ENCODE results near the gene AMDHD2.
A peak's percentile ranks its signal among the peaks of the same experiment; 100 is the strongest.

AMDHD2 gene

GRCh38 chr16:2513405-2514332 lies 6.5 kb upstream of the AMDHD2 start, which contains the start of gene ATP6V0C (continued):
- no peak for TF ChIP-seq GLI2 (tag by site-specific recombination; IDR thresholded peaks at IDR 0.05; ENCODE audit: borderline replicate concordance, low read depth)
- TF ChIP-seq ZNF133 (tag by site-specific recombination; IDR thresholded peaks at IDR 0.05), result no peak
- TF ChIP-seq PBX3 (CRISPR knock-in tag; IDR thresholded peaks at IDR 0.05), result peak; percentile 53; the same call in 1 of the 2 replicates
- TF ChIP-seq ZNF23 (tag by site-specific recombination; IDR thresholded peaks at IDR 0.05; ENCODE audit: borderline replicate concordance), result no peak
- no peak for TF ChIP-seq ZNF549 (tag by site-specific recombination; IDR thresholded peaks at IDR 0.05)
- TF ChIP-seq ZBTB44 (tag by site-specific recombination; IDR thresholded peaks at IDR 0.05), result no peak; the same call in 1 of the 2 replicates
- no peak for TF ChIP-seq PRDM2 (tag by site-specific recombination; IDR thresholded peaks at IDR 0.05; ENCODE audit: borderline replicate concordance)
- no peak for TF ChIP-seq RBAK (tag by site-specific recombination; IDR thresholded peaks at IDR 0.05)
- peak; percentile 92 for TF ChIP-seq ZBTB21 (tag by site-specific recombination; IDR thresholded peaks at IDR 0.05)
- no peak for TF ChIP-seq ZNF354C (tag by site-specific recombination; IDR thresholded peaks at IDR 0.05; ENCODE audit: borderline replicate concordance, low read depth)
- TF ChIP-seq ZNF174 (tag by site-specific recombination; IDR thresholded peaks at IDR 0.05), result no peak
- TF ChIP-seq ZNF530 (tag by site-specific recombination; IDR thresholded peaks at IDR 0.05; ENCODE audit: low read depth), result no peak
- TF ChIP-seq ZNF169 (tag by site-specific recombination; IDR thresholded peaks at IDR 0.05), result peak; percentile 68; the same call in 1 of the 2 replicates
- TF ChIP-seq, protein P1, sequence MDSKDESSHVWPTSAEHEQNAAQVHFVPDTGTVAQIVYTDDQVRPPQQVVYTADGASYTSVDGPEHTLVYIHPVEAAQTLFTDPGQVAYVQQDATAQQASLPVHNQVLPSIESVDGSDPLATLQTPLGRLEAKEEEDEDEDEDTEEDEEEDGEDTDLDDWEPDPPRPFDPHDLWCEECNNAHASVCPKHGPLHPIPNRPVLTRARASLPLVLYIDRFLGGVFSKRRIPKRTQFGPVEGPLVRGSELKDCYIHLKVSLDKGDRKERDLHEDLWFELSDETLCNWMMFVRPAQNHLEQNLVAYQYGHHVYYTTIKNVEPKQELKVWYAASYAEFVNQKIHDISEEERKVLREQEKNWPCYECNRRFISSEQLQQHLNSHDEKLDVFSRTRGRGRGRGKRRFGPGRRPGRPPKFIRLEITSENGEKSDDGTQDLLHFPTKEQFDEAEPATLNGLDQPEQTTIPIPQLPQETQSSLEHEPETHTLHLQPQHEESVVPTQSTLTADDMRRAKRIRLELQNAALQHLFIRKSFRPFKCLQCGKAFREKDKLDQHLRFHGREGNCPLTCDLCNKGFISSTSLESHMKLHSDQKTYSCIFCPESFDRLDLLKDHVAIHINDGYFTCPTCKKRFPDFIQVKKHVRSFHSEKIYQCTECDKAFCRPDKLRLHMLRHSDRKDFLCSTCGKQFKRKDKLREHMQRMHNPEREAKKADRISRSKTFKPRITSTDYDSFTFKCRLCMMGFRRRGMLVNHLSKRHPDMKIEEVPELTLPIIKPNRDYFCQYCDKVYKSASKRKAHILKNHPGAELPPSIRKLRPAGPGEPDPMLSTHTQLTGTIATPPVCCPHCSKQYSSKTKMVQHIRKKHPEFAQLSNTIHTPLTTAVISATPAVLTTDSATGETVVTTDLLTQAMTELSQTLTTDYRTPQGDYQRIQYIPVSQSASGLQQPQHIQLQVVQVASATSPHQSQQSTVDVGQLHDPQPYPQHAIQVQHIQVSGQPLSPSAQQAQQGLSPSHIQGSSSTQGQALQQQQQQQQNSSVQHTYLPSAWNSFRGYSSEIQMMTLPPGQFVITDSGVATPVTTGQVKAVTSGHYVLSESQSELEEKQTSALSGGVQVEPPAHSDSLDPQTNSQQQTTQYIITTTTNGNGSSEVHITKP (tag by site-specific recombination; IDR thresholded peaks at IDR 0.05), result peak; percentile 80
- TF ChIP-seq ZNF792 (tag by site-specific recombination; IDR thresholded peaks at IDR 0.05), result no peak
- peak; percentile 47 for TF ChIP-seq ZEB2 (tag by site-specific recombination; IDR thresholded peaks at IDR 0.05)
- TF ChIP-seq ZFHX2 (tag by site-specific recombination; conservative IDR thresholded peaks at IDR 0.05), result peak; percentile 77
- no peak for TF ChIP-seq GLIS1 (tag by site-specific recombination; IDR thresholded peaks at IDR 0.05)
- TF ChIP-seq ZNF473 (tag by site-specific recombination; IDR thresholded peaks at IDR 0.05), result no peak
- no peak for TF ChIP-seq PRDM1 (tag by site-specific recombination; IDR thresholded peaks at IDR 0.05)
- TF ChIP-seq ZNF548 (tag by site-specific recombination; IDR thresholded peaks at IDR 0.05), result no peak
- 0 out of 2 replicates have a peak, but pooled peaks have one; percentile 17 for TF ChIP-seq ZNF121 (tag by site-specific recombination; IDR thresholded peaks at IDR 0.05)
- TF ChIP-seq ZNF302 (tag by site-specific recombination; IDR thresholded peaks at IDR 0.05; ENCODE audit: low read depth), result no peak
- TF ChIP-seq ZNF341 (tag by site-specific recombination; IDR thresholded peaks at IDR 0.05; ENCODE audit: low read depth), result 0 out of 2 replicates have a peak, but pooled peaks have one; percentile 19
- TF ChIP-seq ZNF311 (tag by site-specific recombination; IDR thresholded peaks at IDR 0.05; ENCODE audit: borderline replicate concordance), result no peak
- TF ChIP-seq ZNF658 (tag by site-specific recombination; IDR thresholded peaks at IDR 0.05), result no peak
- peak; percentile 59; the same call in 1 of the 2 replicates for TF ChIP-seq ZBTB7A (tag by site-specific recombination; IDR thresholded peaks at IDR 0.05; ENCODE audit: low read depth)
